ENCODE data around the gene OXSR1.
A peak's percentile ranks its signal among the peaks of the same experiment; 100 is the strongest.
"Not testable (repeated sequence)": the region's sequence is repeated elsewhere in the genome, so short reads cannot be mapped to it uniquely, and the experiment has no call there.

Gene OXSR1

DNA sequence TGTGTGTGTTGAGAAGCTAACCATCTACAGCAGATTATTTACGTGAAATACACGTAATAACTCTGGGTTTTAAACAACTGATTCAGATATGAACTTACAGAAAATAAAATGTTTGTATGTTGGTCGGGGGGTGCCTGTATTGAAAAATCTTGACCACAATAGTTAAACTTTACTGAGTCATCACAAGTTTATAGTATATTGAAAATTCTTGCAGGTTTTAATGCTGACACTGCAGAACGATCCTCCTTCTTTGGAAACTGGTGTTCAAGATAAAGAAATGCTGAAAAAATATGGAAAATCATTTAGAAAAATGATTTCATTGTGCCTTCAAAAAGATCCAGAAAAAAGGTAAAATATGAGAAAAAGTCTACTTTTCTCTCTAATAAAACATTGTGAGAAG, 59.0 kb downstream of the OXSR1 start:
- DNase-seq (ENCODE audit: low spot score), result no peak

DNA sequence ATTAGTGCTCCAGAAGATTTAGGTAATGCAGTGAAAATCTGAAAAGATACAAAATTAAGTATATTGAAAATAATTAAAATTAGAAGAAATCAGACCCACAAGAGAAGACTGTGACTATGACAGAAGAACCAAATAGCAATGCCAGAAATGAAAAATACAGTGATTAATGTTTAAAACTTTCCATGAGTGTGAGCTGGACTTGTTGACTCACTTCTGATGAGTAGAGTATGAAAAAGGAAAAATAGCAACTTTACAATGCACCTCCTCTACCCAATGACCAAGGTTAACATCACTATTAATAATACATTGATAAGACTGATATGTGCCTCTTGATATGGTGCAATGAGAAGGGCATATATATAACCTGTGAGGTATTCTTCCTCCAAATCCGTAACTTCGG, 60.9 kb downstream of the OXSR1 start:
- DNase-seq (ENCODE audit: low spot score), result no peak

- DNase-seq (ENCODE audit: low spot score), result peak; percentile 28
Measured at GRCh38 chr3:38227989-38228388, 62.7 kb downstream of the OXSR1 start.

- no peak for DNase-seq (ENCODE audit: low spot score)
Measured at GRCh38 chr3:38229036-38229435, 63.7 kb downstream of the OXSR1 start.

- no peak for DNase-seq (ENCODE audit: low spot score)
Measured at GRCh38 chr3:38232701-38233100, 67.4 kb downstream of the OXSR1 start.

DNA sequence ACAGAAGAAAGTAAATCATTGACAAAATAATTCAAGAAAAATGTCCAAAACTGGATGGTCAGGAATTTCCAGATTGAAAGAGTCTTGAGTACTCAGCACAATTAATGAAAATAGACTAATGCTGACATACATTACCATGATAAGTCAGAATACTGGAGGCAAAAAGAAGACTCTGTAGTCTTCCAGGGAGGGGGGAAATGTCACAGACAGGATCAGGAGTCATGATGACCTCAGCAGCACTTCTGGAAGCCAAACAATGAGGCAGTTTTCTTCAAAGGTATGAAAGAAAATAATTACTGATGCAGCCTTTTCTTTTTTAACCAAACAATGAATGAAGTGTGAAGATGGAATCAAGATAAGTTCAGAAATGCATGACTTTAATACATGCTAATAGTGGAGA, 70.1 kb downstream of the OXSR1 start:
- DNase-seq (ENCODE audit: low spot score), result peak; percentile 63

GRCh38 chr3:38238416-38239008, 73.2 kb downstream of the OXSR1 start:
- no peak for DNase-seq (ENCODE audit: low spot score)

DNA sequence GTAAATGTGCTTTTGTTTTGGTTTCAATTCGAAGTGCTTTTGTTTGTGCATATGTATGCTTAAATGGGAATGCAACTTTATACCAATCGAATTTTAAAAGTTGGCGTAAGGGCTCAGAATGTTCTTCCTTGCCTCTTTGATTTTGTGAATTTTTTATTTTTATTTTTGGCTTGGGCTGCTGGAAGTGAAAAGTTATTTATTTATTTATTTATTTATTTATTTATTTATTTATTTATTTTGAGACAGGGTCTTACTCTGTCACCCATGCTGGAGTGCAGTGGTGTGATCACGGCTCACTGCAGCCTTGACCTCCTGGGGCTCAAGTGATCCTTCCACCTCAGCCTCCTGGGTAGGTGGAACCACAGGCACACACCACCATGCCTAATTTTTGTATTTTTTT, 77.5 kb downstream of the OXSR1 start:
- not testable (repeated sequence) for DNase-seq (ENCODE audit: low spot score)

DNA sequence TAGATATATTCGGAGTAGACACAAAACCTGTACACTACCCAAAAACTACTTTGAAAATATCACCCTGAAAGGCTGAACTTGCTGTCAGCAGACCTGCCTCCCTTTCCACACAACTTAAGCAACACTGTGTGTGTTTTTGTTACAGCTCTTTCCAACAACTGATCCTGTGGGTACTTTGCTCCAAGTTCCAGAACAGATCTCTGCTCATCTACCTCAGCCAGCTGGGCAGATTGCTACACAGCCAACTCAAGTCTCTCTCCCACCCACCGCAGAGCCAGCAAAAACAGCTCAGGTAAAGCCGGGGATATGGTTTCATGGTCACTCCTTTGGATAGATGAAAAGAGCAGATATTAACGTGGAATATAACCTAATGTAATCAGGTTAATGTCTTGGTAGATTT, 80.6 kb downstream of the OXSR1 start:
- DNase-seq (ENCODE audit: low spot score), result no peak

GRCh38 chr3:38247366-38248035, 82.2 kb downstream of the OXSR1 start:
- DNase-seq (ENCODE audit: low spot score), result peak; percentile 73

DNA sequence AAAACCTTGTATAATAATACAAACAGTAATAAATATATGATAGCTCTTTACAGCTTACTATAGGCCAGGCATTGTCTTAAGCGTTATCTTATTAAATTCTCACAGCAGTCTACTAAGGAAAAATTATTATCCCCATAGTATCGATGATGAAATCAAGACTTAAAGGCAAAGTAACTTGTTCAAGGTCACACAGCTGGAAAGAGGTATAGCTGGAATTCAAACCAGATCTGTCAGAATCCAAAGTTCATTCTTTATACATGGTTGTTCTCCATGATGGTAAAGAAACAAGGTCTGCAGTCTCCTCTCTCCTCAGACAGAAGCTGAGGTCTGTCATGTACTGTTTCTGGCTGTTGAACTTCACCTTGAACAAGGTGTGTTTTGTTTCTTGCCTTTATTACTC, 84.9 kb downstream of the OXSR1 start:
- DNase-seq (ENCODE audit: low spot score), result no peak

- no peak for DNase-seq (ENCODE audit: low spot score)
Measured at GRCh38 chr3:38251197-38251596, 85.9 kb downstream of the OXSR1 start.

DNA sequence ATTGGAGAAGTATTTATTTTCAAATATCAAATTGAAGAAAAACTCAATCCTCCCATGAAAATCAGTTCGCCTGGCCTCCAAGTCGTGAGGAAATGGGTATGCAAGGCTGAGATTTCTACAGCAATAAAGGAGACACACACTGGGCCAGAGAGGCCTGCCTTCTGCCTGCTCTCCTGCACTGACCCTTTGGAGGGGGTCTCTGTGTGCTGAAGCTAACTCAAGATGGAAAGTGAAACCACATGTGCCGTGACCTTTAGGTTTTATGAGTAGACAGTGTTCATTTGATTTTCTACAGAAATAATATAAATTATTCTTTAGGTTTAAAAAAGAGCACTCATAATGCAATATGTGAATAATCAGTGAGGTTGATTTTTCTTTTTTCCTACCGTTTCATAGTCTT, 88.4 kb downstream of the OXSR1 start:
- DNase-seq (ENCODE audit: low spot score), result no peak

- no peak for DNase-seq (ENCODE audit: low spot score)
Measured at GRCh38 chr3:38254872-38255271, 89.5 kb downstream of the OXSR1 start.

DNA sequence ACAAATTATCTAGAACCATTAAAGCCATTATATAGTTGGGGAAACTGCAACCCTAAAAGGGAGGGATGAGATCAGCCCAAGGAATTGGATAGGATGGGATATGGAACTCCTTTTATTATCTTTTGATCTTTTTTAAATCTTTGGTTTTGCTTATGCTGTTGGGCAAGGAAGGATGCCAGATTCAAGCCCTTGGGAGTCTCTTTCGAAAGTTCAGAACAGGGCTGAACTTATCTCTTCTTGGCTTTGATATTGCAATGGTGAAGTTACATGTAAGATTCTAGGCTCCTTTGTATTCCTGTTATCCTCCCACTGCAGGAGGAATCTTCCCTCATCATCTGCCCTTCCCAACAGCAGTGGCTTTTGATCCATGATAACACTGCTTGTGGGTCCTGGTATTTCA, 90.3 kb downstream of the OXSR1 start:
- DNase-seq (ENCODE audit: low spot score), result no peak

DNA sequence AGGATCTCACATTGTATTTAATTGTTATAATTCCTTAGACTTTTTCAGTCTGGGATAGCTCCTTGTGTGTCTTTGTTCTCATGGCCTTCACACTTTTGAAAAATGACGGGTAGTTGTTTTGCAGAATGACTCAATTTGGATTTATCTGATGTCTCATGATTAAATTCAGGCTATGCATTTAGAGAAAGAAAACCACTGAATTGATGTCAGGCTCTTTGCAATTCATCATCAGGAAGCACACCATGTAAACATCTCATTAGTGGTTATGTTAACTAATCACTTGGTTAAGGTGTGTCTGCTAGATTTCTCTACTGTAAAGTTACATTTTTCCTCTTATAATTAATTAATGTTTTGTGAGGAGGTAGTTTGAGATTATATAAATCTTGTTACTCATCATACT, 92.2 kb downstream of the OXSR1 start:
- DNase-seq (ENCODE audit: low spot score), result no peak

- DNase-seq (ENCODE audit: low spot score), result no peak
Measured at GRCh38 chr3:38260474-38260873, 95.1 kb downstream of the OXSR1 start.

- DNase-seq (ENCODE audit: low spot score), result no peak
Measured at GRCh38 chr3:38264353-38264771, 99.0 kb downstream of the OXSR1 start.

DNA sequence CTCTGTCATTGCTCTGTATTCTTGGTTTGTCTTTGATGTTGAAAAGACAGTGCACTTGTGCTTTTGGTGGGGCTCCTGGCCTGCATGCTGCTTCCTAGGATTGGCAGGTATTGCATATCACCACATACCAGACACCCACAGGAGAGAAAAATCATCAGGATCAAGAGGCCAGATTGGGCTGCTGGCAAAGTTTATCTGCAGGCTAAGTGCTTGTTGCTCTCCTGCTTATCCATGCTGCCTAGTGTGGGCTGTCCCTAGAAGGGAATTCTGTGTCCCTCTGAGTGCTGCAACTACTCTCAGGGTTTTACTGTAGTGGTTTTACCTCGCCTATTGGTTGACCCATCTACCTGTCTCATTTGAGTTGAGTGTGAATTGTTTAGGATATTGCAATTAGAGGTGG, 99.4 kb downstream of the OXSR1 start:
- no peak for DNase-seq (ENCODE audit: low spot score)

DNA sequence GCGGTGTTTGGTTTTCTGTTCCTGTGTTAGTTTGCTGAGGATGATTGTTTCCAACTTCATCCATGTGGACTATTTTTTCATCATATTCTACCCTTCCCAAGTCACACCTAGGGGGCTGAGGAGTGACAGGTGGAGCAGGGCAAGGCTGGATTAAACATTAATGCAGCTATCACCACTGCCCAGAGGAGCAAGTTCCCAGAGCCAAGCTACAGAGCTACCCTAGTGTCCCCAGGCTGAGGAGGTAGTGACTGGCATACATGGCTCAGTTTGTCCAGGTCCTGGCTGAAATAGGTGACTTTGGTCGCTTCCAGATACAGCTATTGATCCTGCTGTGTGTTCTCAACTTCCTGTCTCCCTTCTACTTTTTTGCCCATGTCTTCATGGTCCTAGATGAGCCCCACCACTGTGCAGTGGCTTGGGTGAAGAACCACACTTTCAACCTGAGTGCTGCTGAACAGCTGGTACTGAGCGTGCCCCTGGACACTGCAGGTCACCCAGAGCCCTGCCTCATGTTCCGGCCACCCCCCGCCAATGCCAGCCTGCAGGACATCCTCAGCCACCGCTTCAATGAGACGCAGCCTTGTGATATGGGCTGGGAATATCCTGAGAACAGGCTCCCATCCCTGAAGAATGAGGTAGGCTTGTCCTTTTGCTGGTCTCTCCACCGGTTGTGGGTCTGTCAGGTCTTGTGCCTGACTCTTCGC, 100.4 kb downstream of the OXSR1 start, which contains the start of gene SLC22A13:
SLC22A13 (plus strand) TSS at position 209 of the 704 bp plus-strand sequence; CDS start at position 258, 49 bp downstream.
- no peak for DNase-seq (ENCODE audit: low spot score)

DNA sequence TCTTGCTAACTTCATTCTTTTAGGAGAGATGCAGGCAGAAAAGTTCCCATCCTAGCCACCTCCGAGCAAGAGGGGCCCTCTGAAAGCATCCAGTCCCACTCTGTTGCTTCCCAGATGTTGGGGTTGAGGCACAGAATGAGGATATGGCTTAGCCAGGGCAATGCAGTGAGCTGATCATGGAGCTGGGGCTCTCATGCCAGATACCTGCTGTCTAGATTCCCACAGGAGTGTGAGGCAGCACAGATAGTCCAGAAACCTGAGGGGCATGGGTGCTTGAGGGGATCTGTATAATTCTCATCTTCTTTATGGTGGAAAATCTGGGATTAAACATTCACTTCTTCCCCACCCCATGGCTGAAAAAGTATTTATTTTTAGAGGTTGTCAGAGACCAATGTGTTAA, 101.5 kb downstream of the OXSR1 start:
- DNase-seq (ENCODE audit: low spot score), result no peak

GRCh38 chr3:38267662-38268061, 102.3 kb downstream of the OXSR1 start:
- DNase-seq (ENCODE audit: low spot score), result no peak

- no peak for DNase-seq (ENCODE audit: low spot score)
Measured at GRCh38 chr3:38268087-38268486, 102.8 kb downstream of the OXSR1 start.

All from kidney capillary endothelial cell (primary cell).